Measurements from ENCODE around the gene GPI. TPM values are rescaled to one million over a fixed set of nuclear protein-coding genes. Genes with fewer than 3 reads are reported as not detected.

GPI gene
- total and polyA plus RNA-seq, 2 of the 13 experiments (the other 11 are each of a cell fraction or from before 2014, with no cell fraction given) = 147 to 167 TPM

- no peak; the same call in 1 of the 2 replicates for TF ChIP-seq ZNF598 (CRISPR knock-in tag; IDR thresholded peaks at IDR 0.05; ENCODE audit: borderline replicate concordance)
- 0 out of 2 replicates have a peak, but pooled peaks have one; percentile 74 for TF ChIP-seq ZNF749 (CRISPR knock-in tag; IDR thresholded peaks at IDR 0.05; ENCODE audit: borderline replicate concordance)
- TF ChIP-seq ZKSCAN8 (CRISPR knock-in tag; IDR thresholded peaks at IDR 0.05; ENCODE audit: borderline replicate concordance) = peak; percentile 26; the same call in 1 of the 2 replicates
- TF ChIP-seq ZNF768 (CRISPR knock-in tag; IDR thresholded peaks at IDR 0.05) = peak; percentile 16; the same call in 1 of the 2 replicates
- no peak for TF ChIP-seq NR1H2 (CRISPR knock-in tag; IDR thresholded peaks at IDR 0.05; ENCODE audit: borderline replicate concordance, low read depth)
- TF ChIP-seq TOE1 (CRISPR knock-in tag; IDR thresholded peaks at IDR 0.05) = no peak
- TF ChIP-seq ZNF207 (IDR thresholded peaks at IDR 0.05; ENCODE audit: borderline replicate concordance) = no peak
- TF ChIP-seq PRDM10 (CRISPR knock-in tag; IDR thresholded peaks at IDR 0.05; ENCODE audit: low read depth) = peak; percentile 46; the same call in 1 of the 2 replicates
- TF ChIP-seq ZBTB37 (CRISPR knock-in tag; IDR thresholded peaks at IDR 0.05) = no peak
- 0 out of 2 replicates have a peak, but pooled peaks have one; percentile 18 for TF ChIP-seq ZNF567 (CRISPR knock-in tag; IDR thresholded peaks at IDR 0.05; ENCODE audit: borderline replicate concordance)
- no peak for TF ChIP-seq ZNF136 (CRISPR knock-in tag; IDR thresholded peaks at IDR 0.05; ENCODE audit: low read depth)
- no peak for TF ChIP-seq ETS1 (CRISPR knock-in tag; IDR thresholded peaks at IDR 0.05)
- TF ChIP-seq RBAK (CRISPR knock-in tag; IDR thresholded peaks at IDR 0.05) = no peak
- peak; percentile 94; the same call in 1 of the 2 replicates for TF ChIP-seq ZNF788 (CRISPR knock-in tag; IDR thresholded peaks at IDR 0.05; ENCODE audit: borderline replicate concordance)
- TF ChIP-seq ZNF639 (CRISPR knock-in tag; conservative IDR thresholded peaks at IDR 0.05) = peak; percentile 96
- 0 out of 2 replicates have a peak, but pooled peaks have one; percentile 44 for TF ChIP-seq MEIS1 (CRISPR knock-in tag; IDR thresholded peaks at IDR 0.05; ENCODE audit: borderline replicate concordance)
- no peak for TF ChIP-seq ZNF343 (CRISPR knock-in tag; IDR thresholded peaks at IDR 0.05)
- TF ChIP-seq ARHGAP35 (CRISPR knock-in tag; IDR thresholded peaks at IDR 0.05; ENCODE audit: borderline replicate concordance) = no peak
- peak; percentile 98 for TF ChIP-seq ZBTB25 (CRISPR knock-in tag; IDR thresholded peaks at IDR 0.05)
Measured at GRCh38 chr19:34359140-34359953, 5.6 kb upstream of the GPI start (continued).
